Adrenal gland (tissue), 12 donors: ENCODE measurements around the gene PROK1. TPM values are rescaled to one million over a fixed set of nuclear protein-coding genes. Genes with fewer than 3 reads are reported as not detected.
"Not testable (repeated sequence)": the region's sequence is repeated elsewhere in the genome, so short reads cannot be mapped to it uniquely, and the experiment has no call there.

Experiments used
- DNase-seq, 7 donors: peaks; one replicate each; pipeline ENCODE4 v3.0.0-alpha.2; 2019 to 2020
- H3K27ac ChIP-seq, 5 donors: fragments of 200-600 bp; sonication (generic) in 4 of 5; 1 replicate in 3 of 5; 2 replicates in 2 of 5; pipeline versions ENCODE4 v1.5.1 to v1.8.0; 2016 to 2020; ENCODE audit warnings: mild to moderate bottlenecking in 1 of 5
- H3K27me3 ChIP-seq: fragments of 200-600 bp; 2 replicates; pipeline ENCODE4 v1.8.0; 2021
- H3K36me3 ChIP-seq, 2 donors: fragments of 200-600 bp; replicated peaks in 1 of 2; 1 replicate in 1 of 2; 2 replicates in 1 of 2; pipeline versions ENCODE4 v1.5.1 to v1.8.0; 2018 to 2022
- H3K4me1 ChIP-seq, 2 donors: fragments of 200-600 bp; replicated peaks in 1 of 2; 1 replicate in 1 of 2; 2 replicates in 1 of 2; pipeline versions ENCODE4 v1.5.1 to v1.8.0; 2018 to 2021
- H3K4me3 ChIP-seq, 4 donors: fragments of 200-600 bp; sonication (generic) in 3 of 4; one replicate each; pipeline ENCODE4 v1.5.1; 2016 to 2018
- H3K9me3 ChIP-seq, 3 donors: fragments of 200-600 bp; sonication (generic) in 1 of 3; replicated peaks in 1 of 3; 1 replicate in 2 of 3; 2 replicates in 1 of 3; pipeline versions ENCODE4 v1.5.1 to v1.8.0; 2016 to 2021
- CTCF ChIP-seq, 6 experiments: fragments of 450-650 bp in 4 of 6; fragments of 200-600 bp in 2 of 6; sonication (generic) in 1 of 6; IDR thresholded peaks; 1 replicate in 5 of 6; 2 replicates in 1 of 6; pipeline versions ENCODE4 v1.5.1 to v1.8.0; 2016 to 2021; ENCODE audit warnings: antibody characterized with exemption in 6 of 6, mild to moderate bottlenecking in 2 of 6, moderate library complexity in 1 of 6
- POLR2A ChIP-seq, 2 donors: fragments of 450-650 bp; IDR thresholded peaks; one replicate each; pipeline ENCODE4 v1.6.1; 2017; ENCODE audit warnings: antibody characterized with exemption in 2 of 2, mild to moderate bottlenecking in 2 of 2, moderate library complexity in 1 of 2
- whole genome bisulfite sequencing, 4 donors: extraction: QIAGEN DNeasy Blood & Tissue Kit in 2 of 4; methylation state at CpG; one replicate each; pipeline versions ENCODE4 v1.1.5 to v1.1.7; 2013 to 2017; 5-methylcytosine and 5-hydroxymethylcytosine counted together
- intact Hi-C, 2 donors: fragments of 100-400 bp; cut with DNase I; formaldehyde crosslinking; loops; one replicate each; pipeline versions ENCODE4 v1.14.1 to v1.15.0; 2022 to 2023
- polyA plus RNA-seq, 3 donors: library from polyadenylated mRNA; stranded (reverse); fragments of 200-250 nt in 2 of 3; fragments of 350-450 nt in 1 of 3; fragmentation: Illumina TruSeq in 1 of 3; extraction: RNeasy Lipid Tissue Mini Kit (QIAGEN cat#74804) in 1 of 3; gene quantifications; one replicate each; pipeline ENCODE4 v1.2.3, GENCODE V29; 2013 to 2014
- total RNA-seq, 9 donors: library from RNA; depleted of rRNA in 4 of 9; stranded (reverse); fragments of >200 nt in 4 of 9; fragments of 120-200 nt in 1 of 9; fragmentation: NEBNext Ultra II Directional in 1 of 9; extraction: Animal tissue kit (Norgen Biotek cat#: 25700) in 1 of 9; gene quantifications; one replicate each; pipeline versions ENCODE4 v1.1.0 to v1.2.4, GENCODE V29; 2013 to 2023
- donor health status: healthy with polysubstance abuse.
- donor health status: Bipolar disorder and iron deficiency.
- donor health status: DM: yes; HTN: yes; CAD: no.
- donor health status: DM: no; HTN: no; CAD: no.
- donor health status: DM: no; HTN: no; CAD: no.
- donor health status: DM: yes; HTN: yes; CAD: no.

PROK1 gene
- total and polyA plus RNA-seq, 12 donors = 0.76 to 12.9 (median 5.0) TPM; not detected in 1

GRCh38 chr1:110433213-110433612 is 17.7 kb upstream of the PROK1 start:
- no peaks in the 10 kb centered on the region for H3K9me3 ChIP-seq
- WGBS, 4 donors = 84 to 95% (median 89%) methylated on average over 2 of the region's 2 CpGs
- no peaks in the 10 kb centered on the region for H3K36me3 ChIP-seq
- H3K4me3 ChIP-seq = no peak overlapping the region
- H3K27me3 ChIP-seq = no peaks in the 10 kb centered on the region
- no peak for DNase-seq
- peak overlapping the region in 1 of 5 donors; percentile 63 for H3K27ac ChIP-seq
- no peak for TF ChIP-seq POLR2A (IDR thresholded peaks at IDR 0.05)
- no peak for TF ChIP-seq CTCF (IDR thresholded peaks at IDR 0.05)
- peaks cover 4 to 18% of the 10 kb centered on the region in 2 donors for H3K4me1 ChIP-seq
- intact Hi-C loops = no loop called here

GRCh38 chr1:110433803-110434202 is 17.1 kb upstream of the PROK1 start:
- DNase-seq = peak; percentile 60 to 91 (median 89)
- Histone ChIP-seq H3K4me1 (peaks cover 4 to 18% of the 10 kb centered on the region in 2 donors), H3K36me3 (no peaks in the 10 kb centered on the region), H3K27ac (peak overlapping the region in 1 of 5 donors; percentile 63), H3K27me3 (no peaks in the 10 kb centered on the region), H3K4me3 (no peak overlapping the region), H3K9me3 (no peaks in the 10 kb centered on the region)
- 17 to 30% (median 22%) methylated on average over 3 of the region's 3 CpGs for WGBS, 4 donors
- TF ChIP-seq POLR2A (IDR thresholded peaks at IDR 0.05) (no peak), CTCF (IDR thresholded peaks at IDR 0.05) (peak in 4 of 6 experiments; percentile 34 to 65 (median 56))
- intact Hi-C loops = no loop called here

GRCh38 chr1:110434946-110435345 is 16.0 kb upstream of the PROK1 start:
- no peaks in the 10 kb centered on the region for H3K36me3 ChIP-seq
- 50 to 64% (median 54%) methylated on average over 3 of the region's 3 CpGs for WGBS, 4 donors
- intact Hi-C loops = no loop called here
- H3K4me3 ChIP-seq = no peak overlapping the region
- H3K27me3 ChIP-seq = no peaks in the 10 kb centered on the region
- H3K27ac ChIP-seq = peak overlapping the region in 1 of 5 donors; percentile 34
- peak in 4 of 7 donors; percentile 38 to 60 (median 49) for DNase-seq
- H3K4me1 ChIP-seq = peaks cover 4 to 18% of the 10 kb centered on the region in 2 donors
- TF ChIP-seq POLR2A (IDR thresholded peaks at IDR 0.05) (no peak), CTCF (IDR thresholded peaks at IDR 0.05) (no peak)
- no peaks in the 10 kb centered on the region for H3K9me3 ChIP-seq

- WGBS, 4 donors = 60 to 73% (median 69%) methylated on average over 7 of the region's 7 CpGs
- Histone ChIP-seq H3K27ac (no peak overlapping the region), H3K9me3 (no peaks in the 10 kb centered on the region), H3K4me3 (no peak overlapping the region), H3K36me3 (no peaks in the 10 kb centered on the region), H3K4me1 (peaks cover 4 to 18% of the 10 kb centered on the region in 2 donors), H3K27me3 (no peaks in the 10 kb centered on the region)
- intact Hi-C loops = no loop called here
- DNase-seq = peak in 1 of 7 donors; percentile 31
- TF ChIP-seq CTCF (IDR thresholded peaks at IDR 0.05) (no peak), POLR2A (IDR thresholded peaks at IDR 0.05) (no peak)
These were observed 14.3 kb upstream of the PROK1 start for GRCh38 chr1:110436635-110437034.

GRCh38 chr1:110437645-110438299 is 13.2 kb upstream of the PROK1 start:
- WGBS, 4 donors = 79 to 86% (median 81%) methylated on average over 9 of the region's 9 CpGs
- DNase-seq, H3K27ac ChIP-seq, H3K27me3 ChIP-seq, H3K36me3 ChIP-seq, intact Hi-C loops, H3K4me3 ChIP-seq, H3K9me3 ChIP-seq: not testable (repeated sequence)
- H3K4me1 ChIP-seq = peaks cover 4 to 18% of the 10 kb centered on the region in 2 donors
